Cardiac fibroblast (primary cell): ENCODE results near the gene CTNND2.

Experiments
- DNase-seq, 2 donors: peaks; one replicate each; pipeline versions ENCODE4 v3.0.0 to v3.0.0-alpha.2; 2010; ENCODE audit warnings: low read depth in 2 of 2
- H3K4me3 ChIP-seq, 2 donors: replicated peaks in 1 of 2; 1 replicate in 1 of 2; 2 replicates in 1 of 2; pipeline ENCODE4 v1.5.1; 2011; ENCODE audit warnings: low read depth in 2 of 2, low read length in 2 of 2, mild to moderate bottlenecking in 2 of 2, moderate library complexity in 1 of 2
- TF ChIP-seq, protein P1 (sequence below): IDR thresholded peaks from one replicate; pipeline ENCODE4 v1.5.1; 2011; ENCODE audit warnings: low read depth, mild to moderate bottlenecking, low read length, inconsistent platforms

Gene CTNND2

DNA sequence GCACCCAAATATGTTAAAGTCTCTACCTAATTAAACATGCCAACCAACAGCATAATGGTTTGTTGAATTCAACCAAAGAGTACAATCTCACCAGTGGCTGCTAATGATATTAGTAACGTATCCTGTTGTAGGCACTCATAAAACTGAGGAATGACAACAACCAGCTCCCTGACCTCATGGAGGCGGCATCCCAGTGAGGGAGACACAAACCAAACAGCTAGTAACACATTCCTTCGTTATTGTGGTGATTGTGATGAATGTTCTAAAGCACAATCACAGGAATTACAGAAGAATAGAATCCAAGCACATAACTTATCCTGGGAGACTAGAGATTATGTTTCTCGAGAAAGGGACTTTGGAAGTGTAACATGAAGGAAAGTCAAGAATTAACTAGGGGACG lies 224.6 kb downstream of the CTNND2 start:
- H3K4me3 ChIP-seq = no peak overlapping the region
- TF ChIP-seq, protein P1, sequence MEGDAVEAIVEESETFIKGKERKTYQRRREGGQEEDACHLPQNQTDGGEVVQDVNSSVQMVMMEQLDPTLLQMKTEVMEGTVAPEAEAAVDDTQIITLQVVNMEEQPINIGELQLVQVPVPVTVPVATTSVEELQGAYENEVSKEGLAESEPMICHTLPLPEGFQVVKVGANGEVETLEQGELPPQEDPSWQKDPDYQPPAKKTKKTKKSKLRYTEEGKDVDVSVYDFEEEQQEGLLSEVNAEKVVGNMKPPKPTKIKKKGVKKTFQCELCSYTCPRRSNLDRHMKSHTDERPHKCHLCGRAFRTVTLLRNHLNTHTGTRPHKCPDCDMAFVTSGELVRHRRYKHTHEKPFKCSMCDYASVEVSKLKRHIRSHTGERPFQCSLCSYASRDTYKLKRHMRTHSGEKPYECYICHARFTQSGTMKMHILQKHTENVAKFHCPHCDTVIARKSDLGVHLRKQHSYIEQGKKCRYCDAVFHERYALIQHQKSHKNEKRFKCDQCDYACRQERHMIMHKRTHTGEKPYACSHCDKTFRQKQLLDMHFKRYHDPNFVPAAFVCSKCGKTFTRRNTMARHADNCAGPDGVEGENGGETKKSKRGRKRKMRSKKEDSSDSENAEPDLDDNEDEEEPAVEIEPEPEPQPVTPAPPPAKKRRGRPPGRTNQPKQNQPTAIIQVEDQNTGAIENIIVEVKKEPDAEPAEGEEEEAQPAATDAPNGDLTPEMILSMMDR = no peak
- DNase-seq = no peak

DNA sequence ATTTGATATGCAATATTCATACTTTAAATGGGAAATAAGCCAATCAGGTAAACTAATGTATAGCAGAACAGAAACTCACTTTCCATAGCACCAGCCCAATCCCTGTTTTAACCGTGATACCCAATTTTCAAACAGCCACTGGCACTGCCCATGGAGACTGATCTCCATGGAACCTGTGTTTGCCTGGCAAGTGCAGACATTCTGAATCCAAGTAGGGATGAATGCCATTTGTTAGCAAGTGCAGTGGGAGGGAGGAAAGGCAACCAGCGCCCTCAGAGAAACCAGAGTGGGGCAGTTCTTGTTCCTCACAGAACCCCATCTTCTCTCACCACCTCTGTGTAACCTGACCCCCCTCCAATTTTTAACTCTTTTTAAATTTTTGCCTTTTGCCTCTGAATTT lies 229.1 kb downstream of the CTNND2 start:
- TF ChIP-seq, protein P1 = no peak

DNA sequence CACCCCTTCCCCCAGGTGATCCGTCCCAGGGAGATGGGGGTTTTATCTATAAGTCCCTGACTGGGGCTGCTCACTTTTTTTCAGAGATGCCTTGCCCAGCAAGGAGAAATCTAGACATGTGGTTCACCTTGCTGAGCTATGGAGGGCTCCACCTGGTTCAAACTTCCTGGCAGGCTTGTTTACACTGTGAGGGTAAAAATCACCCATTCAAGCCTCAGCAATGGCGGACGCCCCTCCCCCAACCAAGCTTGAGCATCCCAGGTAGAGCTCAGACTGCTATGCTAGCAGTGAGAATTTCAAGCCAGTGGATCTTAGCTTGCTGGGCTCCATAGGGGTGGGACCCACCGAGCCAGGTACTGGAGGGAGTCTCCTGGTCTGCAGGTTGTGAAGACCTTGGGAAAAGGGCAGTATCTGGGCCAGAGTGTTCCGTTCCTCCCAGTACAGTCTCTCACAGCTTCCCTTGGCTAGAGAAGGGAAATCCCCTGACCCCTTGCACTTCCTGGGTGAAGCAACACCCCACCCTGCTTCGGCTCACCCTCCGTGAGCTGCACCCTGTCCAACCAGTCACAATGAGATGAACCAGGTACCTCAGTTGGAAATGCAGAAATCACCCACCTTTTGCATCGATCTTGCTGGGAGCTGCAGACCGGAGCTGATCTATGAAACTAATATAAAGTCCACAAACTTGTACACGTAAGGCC lies 231.7 kb downstream of the CTNND2 start:
- TF ChIP-seq, protein P1 = no peak

More for the DNA sequence above, 229.1 kb downstream of the CTNND2 start:
- DNase-seq = no peak
- H3K4me3 ChIP-seq = no peak overlapping the region

DNA sequence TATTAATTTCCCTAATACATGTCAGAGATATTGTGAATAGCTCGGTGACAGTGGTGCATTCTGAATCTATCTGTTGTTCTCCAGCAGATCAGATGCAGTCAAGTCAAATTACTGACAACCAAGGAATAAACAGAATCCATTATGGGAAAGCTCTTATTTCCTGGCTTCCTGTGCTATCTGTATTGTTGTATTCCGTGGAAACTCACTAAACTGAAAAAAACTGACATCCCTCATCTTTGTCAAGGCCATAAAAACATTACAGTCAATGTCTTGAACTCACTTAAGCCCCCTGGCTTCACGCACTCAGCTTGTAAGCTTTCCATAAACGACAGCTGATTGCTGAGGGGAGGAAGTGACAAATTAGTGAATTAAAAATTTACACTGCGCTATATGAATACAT lies 245.9 kb downstream of the CTNND2 start:
- DNase-seq = no peak
- no peak overlapping the region for H3K4me3 ChIP-seq
- TF ChIP-seq, protein P1 = no peak

More for the DNA sequence above, 231.7 kb downstream of the CTNND2 start:
- H3K4me3 ChIP-seq = no peak overlapping the region
- no peak for DNase-seq

DNA sequence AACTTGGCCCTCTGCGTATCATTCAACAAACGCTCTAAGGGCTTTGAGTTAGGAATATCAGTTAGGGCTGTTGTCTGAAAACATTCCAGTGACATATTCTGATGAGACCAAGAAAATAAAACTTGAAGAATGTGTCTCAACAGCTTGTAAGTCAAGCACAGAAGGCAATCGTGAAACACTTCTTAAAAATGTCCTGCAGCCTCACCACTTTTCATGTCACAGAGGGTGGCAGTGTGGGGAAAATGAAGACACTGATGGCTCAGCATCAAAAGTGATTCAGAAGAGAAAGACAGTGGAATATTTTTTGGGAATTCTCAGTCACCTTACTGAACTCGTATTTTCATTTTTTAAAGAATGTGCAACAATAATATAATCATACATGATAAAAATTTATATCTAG lies 247.3 kb downstream of the CTNND2 start:
- DNase-seq = no peak
- H3K4me3 ChIP-seq = no peak overlapping the region
- TF ChIP-seq, protein P1 = no peak

DNA sequence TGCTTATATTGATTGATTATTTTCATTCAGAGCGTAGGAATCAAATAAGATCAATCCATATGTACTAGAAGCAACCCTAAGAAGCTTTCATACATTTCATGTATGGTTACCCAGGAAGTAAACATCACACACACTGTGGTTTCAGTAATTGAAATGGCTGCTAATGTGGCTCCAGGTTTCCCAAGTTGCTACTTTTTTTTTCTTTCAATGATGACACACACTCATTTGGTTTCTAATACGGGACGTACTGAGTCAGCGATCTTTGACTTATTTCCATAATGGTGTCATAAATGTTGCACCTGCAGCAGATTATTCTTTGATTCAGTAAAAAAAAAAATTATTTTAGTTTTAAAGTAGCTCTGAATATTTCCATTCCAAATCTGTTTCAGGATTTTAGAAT lies 248.6 kb downstream of the CTNND2 start:
- DNase-seq = no peak
- TF ChIP-seq, protein P1 = no peak
- no peak overlapping the region for H3K4me3 ChIP-seq

DNA sequence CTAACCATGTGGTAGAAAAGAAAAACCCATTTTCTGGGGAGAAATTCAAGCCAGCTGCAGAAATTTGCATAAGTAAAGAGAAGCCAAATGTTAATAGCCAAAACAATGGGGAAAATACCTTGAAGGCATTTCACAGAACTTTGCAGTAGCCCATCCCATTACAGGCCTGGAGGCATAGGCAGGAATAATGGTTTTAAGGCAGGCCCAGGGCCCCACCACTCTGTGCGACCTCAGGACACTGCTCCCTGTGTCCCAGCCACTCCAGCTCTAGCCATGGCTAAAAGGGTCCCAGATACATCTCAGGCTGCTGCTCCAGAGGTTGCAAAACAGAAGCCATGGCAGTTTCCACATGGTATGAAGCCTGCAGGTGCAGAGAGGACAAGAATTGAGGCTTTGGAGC lies 253.3 kb downstream of the CTNND2 start:
- H3K4me3 ChIP-seq = no peak overlapping the region
- TF ChIP-seq, protein P1 = no peak
- DNase-seq = no peak
